Measurements from ENCODE around the gene WASF2.

- TF ChIP-seq REST (IDR thresholded peaks at IDR 0.05; ENCODE audit: insufficient read depth in 1 of 2, low read depth in 2 of 2, low read length in 2 of 2): no peak
- no peak for TF ChIP-seq POLR2AphosphoS5 (IDR thresholded peaks at IDR 0.05; ENCODE audit: low read depth, low read length)
- TF ChIP-seq FOXP2 (optimal IDR thresholded peaks at IDR 0.05; ENCODE audit: borderline replicate concordance, extremely low read depth, extremely low read length, insufficient read depth): no peak
These were observed 81.8 kb downstream of the WASF2 start for GRCh38 chr1:27408151-27408550.

Data from PFSK-1 (cell line).